CD8-positive, alpha-beta memory T cell (primary cell): ENCODE results near the gene SYNJ2BP. TPM values are rescaled to one million over a fixed set of nuclear protein-coding genes. Genes with fewer than 3 reads are reported as not detected.

Experiments used
- CTCF ChIA-PET: fragments of 350-600 bp; sonication (Branson Sonifier 250); formaldehyde crosslinking; loops from one replicate; lab custom pipeline; 2021; ENCODE audit warnings: antibody characterized with exemption; lab: Charles Lee
- POLR2A ChIA-PET: fragments of 350-600 bp; sonication (Branson Sonifier 250); formaldehyde crosslinking; loops from one replicate; lab custom pipeline; 2021; ENCODE audit warnings: antibody characterized with exemption; lab: Charles Lee
- DNase-seq, 5 donors: peaks; one replicate each; pipeline versions ENCODE4 v3.0.0 to v3.0.0-alpha.2; 2020 to 2022; ENCODE audit warnings: mixed read lengths in 1 of 5
- H3K27ac ChIP-seq: one replicate; pipeline ENCODE4 v1.7.0; 2013; ENCODE audit warnings: low read depth, mild to moderate bottlenecking, low read length, moderate library complexity
- H3K27me3 ChIP-seq: 2 replicates; pipeline ENCODE4 v1.7.0; 2013; ENCODE audit warnings: low read length, mild to moderate bottlenecking; ENCODE audit not compliant: insufficient read depth, poor library complexity, severe bottlenecking
- H3K36me3 ChIP-seq: 2 replicates; pipeline ENCODE4 v1.7.0; 2013; ENCODE audit warnings: mild to moderate bottlenecking, low read length, moderate library complexity; ENCODE audit not compliant: insufficient read depth
- H3K4me1 ChIP-seq: 2 replicates; pipeline ENCODE4 v1.7.0; 2013; ENCODE audit warnings: mild to moderate bottlenecking, low read length, moderate library complexity; ENCODE audit not compliant: insufficient read depth
- H3K4me3 ChIP-seq: 2 replicates; pipeline ENCODE4 v1.7.0; 2013; ENCODE audit warnings: mild to moderate bottlenecking, low read length
- H3K9me3 ChIP-seq: 2 replicates; pipeline ENCODE4 v1.7.0; 2013; ENCODE audit warnings: mild to moderate bottlenecking, low read length
- H3K27ac Mint-ChIP-seq, 8 donors: one replicate each; pipeline ENCODE4 v1.8.0; 2020 to 2021; ENCODE audit warnings: mixed read lengths in 8 of 8, mild to moderate bottlenecking in 6 of 8, inconsistent platforms in 3 of 8, moderate library complexity in 3 of 8
- H3K27me3 Mint-ChIP-seq, 2 donors: one replicate each; pipeline ENCODE4 v1.8.0; 2020 to 2021; ENCODE audit warnings: mixed read lengths in 2 of 2, mild to moderate bottlenecking in 1 of 2, moderate library complexity in 1 of 2
- H3K36me3 Mint-ChIP-seq, 3 donors: one replicate each; pipeline ENCODE4 v1.8.0; 2020 to 2021; ENCODE audit warnings: mixed read lengths in 3 of 3, inconsistent platforms in 1 of 3, mild to moderate bottlenecking in 1 of 3
- H3K4me1 Mint-ChIP-seq, 3 donors: one replicate each; pipeline ENCODE4 v1.8.0; 2020 to 2021; ENCODE audit warnings: mixed read lengths in 3 of 3, inconsistent platforms in 1 of 3, mild to moderate bottlenecking in 1 of 3
- H3K4me3 Mint-ChIP-seq, 7 donors: one replicate each; pipeline ENCODE4 v1.8.0; 2020 to 2021; ENCODE audit warnings: mixed read lengths in 7 of 7, mild to moderate bottlenecking in 6 of 7, moderate library complexity in 4 of 7, inconsistent platforms in 2 of 7
- H3K9me3 Mint-ChIP-seq, 5 donors: one replicate each; pipeline ENCODE4 v1.8.0; 2020 to 2022; ENCODE audit warnings: mixed read lengths in 5 of 5, mild to moderate bottlenecking in 3 of 5, moderate library complexity in 2 of 5, inconsistent platforms in 1 of 5
- polyA plus RNA-seq: library from polyadenylated mRNA; unstranded; fragments of 300-500 nt; fragmentation: Illumina TruSeq; gene quantifications from one replicate; pipeline ENCODE4 v1.2.3, GENCODE V29; 2021
- total RNA-seq, 2 experiments: library from RNA; stranded (reverse); gene quantifications; one replicate each; pipeline ENCODE4 v1.2.3, GENCODE V29; 2021

Gene SYNJ2BP
- total and polyA plus RNA-seq, 3 experiments from 2014 or later: 5.2 to 13.9 (median 7.2) TPM

GRCh38 chr14:70382536-70382935, 34.4 kb downstream of the SYNJ2BP start:
- Mint-ChIP-seq H3K4me1 (peaks cover 0 to 1% (median 0%) of the 10 kb centered on the region in 3 donors), H3K9me3 (peaks cover 0 to 2% (median 0%) of the 10 kb centered on the region in 5 donors), H3K27me3 (no peaks in the 10 kb centered on the region), H3K36me3 (peaks cover 0 to 52% (median 17%) of the 10 kb centered on the region in 3 donors), H3K27ac (no peak overlapping the region), H3K4me3 (no peak overlapping the region)
- H3K36me3 ChIP-seq: peaks cover 3% of the 10 kb centered on the region
- H3K27me3 ChIP-seq: no peaks in the 10 kb centered on the region
- ChIA-PET POLR2A (no interaction called here), CTCF (no interaction called here)
- H3K9me3 ChIP-seq: no peaks in the 10 kb centered on the region
- H3K27ac ChIP-seq: no peak overlapping the region
- DNase-seq: no peak
- no peaks in the 10 kb centered on the region for H3K4me1 ChIP-seq
- no peak overlapping the region for H3K4me3 ChIP-seq

DNA sequence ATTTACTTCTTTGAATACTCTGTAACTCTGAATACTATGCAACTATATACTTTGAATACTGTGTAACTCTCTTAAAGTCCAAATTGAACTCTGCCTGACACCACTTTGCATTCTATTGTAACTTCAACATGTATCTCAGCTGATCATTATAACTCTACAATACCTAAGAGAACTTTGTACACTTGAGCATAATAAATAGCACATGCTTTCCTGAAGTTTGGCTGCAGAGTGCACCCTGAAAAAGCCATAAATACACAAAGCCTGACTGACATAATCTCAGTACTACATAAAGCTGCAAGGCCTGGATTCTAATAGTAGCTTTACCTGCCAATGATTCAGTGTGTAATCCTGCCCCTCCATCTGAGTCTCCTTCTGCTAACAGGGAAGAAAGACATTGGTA, 36.1 kb downstream of the SYNJ2BP start:
- Mint-ChIP-seq H3K9me3 (peaks cover 0 to 2% (median 0%) of the 10 kb centered on the region in 5 donors), H3K27ac (no peak overlapping the region), H3K27me3 (no peaks in the 10 kb centered on the region), H3K4me1 (peaks cover 0 to 1% (median 0%) of the 10 kb centered on the region in 3 donors), H3K4me3 (no peak overlapping the region), H3K36me3 (peaks cover 0 to 41% (median 15%) of the 10 kb centered on the region in 3 donors)
- H3K4me3 ChIP-seq: no peak overlapping the region
- CTCF ChIA-PET: no interaction called here
- DNase-seq: no peak
- POLR2A ChIA-PET: no interaction called here
- no peaks in the 10 kb centered on the region for H3K9me3 ChIP-seq
- H3K27me3 ChIP-seq: no peaks in the 10 kb centered on the region
- peaks cover 5% of the 10 kb centered on the region for H3K36me3 ChIP-seq
- no peaks in the 10 kb centered on the region for H3K4me1 ChIP-seq
- no peak overlapping the region for H3K27ac ChIP-seq

DNA sequence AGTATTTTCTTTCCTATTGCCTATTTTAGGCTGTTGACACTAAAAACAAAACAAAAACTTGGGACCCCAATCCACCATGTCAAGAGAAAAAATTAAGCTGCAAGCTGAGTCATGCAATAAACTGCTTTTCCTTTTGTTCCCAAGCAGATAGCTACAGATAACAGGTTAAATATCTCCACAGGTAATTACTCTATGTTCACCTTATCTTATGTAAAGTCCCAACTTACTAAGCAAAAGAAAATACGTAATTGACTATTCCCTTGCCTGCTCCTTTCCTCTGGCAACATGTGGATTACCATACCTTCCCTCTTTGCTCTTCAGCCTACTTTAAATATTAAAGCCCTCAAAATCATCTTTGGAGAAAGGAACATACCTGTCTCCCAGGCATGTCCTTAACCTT, 38.2 kb downstream of the SYNJ2BP start:
- no peak for DNase-seq
- Histone ChIP-seq H3K9me3 (no peaks in the 10 kb centered on the region), H3K27me3 (no peaks in the 10 kb centered on the region), H3K4me3 (no peak overlapping the region), H3K27ac (no peak overlapping the region), H3K4me1 (no peaks in the 10 kb centered on the region), H3K36me3 (peaks cover 8% of the 10 kb centered on the region)
- ChIA-PET CTCF (no interaction called here), POLR2A (no interaction called here)
- no peak overlapping the region for H3K4me3 Mint-ChIP-seq
- no peaks in the 10 kb centered on the region for H3K27me3 Mint-ChIP-seq
- no peaks in the 10 kb centered on the region for H3K9me3 Mint-ChIP-seq
- no peak overlapping the region for H3K27ac Mint-ChIP-seq
- no peaks in the 10 kb centered on the region for H3K4me1 Mint-ChIP-seq
- peaks cover 0 to 44% (median 19%) of the 10 kb centered on the region in 3 donors for H3K36me3 Mint-ChIP-seq

Other genes starting within 250 kb of the SYNJ2BP start
- gene SLC8A3, start 228.1 kb downstream of the SYNJ2BP start, total RNA-seq: under 1 TPM in 1 of 2 experiments, not detected in 1; 0.09 TPM
- not detected for gene SLC8A3, start 228.1 kb downstream of the SYNJ2BP start, polyA plus RNA-seq
- gene COX16, start 57.4 kb downstream of the SYNJ2BP start, total RNA-seq: 10 to 100 TPM; 88.5 to 90.0 TPM
- 60.0 TPM for gene COX16, start 57.4 kb downstream of the SYNJ2BP start, polyA plus RNA-seq
- gene ADAM21, start 35.1 kb upstream of the SYNJ2BP start, total RNA-seq: under 1 TPM; 0.09 TPM
- 0.12 TPM for gene ADAM21, start 35.1 kb upstream of the SYNJ2BP start, polyA plus RNA-seq
- gene ADAM20, start 117.9 kb upstream of the SYNJ2BP start, total RNA-seq: under 1 TPM; 0.29 to 0.31 TPM
- not detected for gene ADAM20, start 117.9 kb upstream of the SYNJ2BP start, polyA plus RNA-seq
- 10 to 100 TPM; 62.3 to 63.9 TPM for gene MED6, start 183.6 kb upstream of the SYNJ2BP start, total RNA-seq
- gene MED6, start 183.6 kb upstream of the SYNJ2BP start, polyA plus RNA-seq: 41.1 TPM
- 1 to 10 TPM; 5.8 to 6.5 TPM for gene TTC9, start 224.8 kb upstream of the SYNJ2BP start, total RNA-seq
- gene TTC9, start 224.8 kb upstream of the SYNJ2BP start, polyA plus RNA-seq: 12.5 TPM